ENCODE measurements around the gene CTDSPL.
A peak's percentile ranks its signal among the peaks of the same experiment; 100 is the strongest.
"Not testable (repeated sequence)": the region's sequence is repeated elsewhere in the genome, so short reads cannot be mapped to it uniquely, and the experiment has no call there.

Gene CTDSPL

GRCh38 chr3:37984051-37984450 is 122.4 kb downstream of the CTDSPL start:
- no peak for DNase-seq (ENCODE audit: extremely low read depth in 1 of 2, low read depth in 1 of 2)

- no peak for DNase-seq (ENCODE audit: extremely low read depth in 1 of 2, low read depth in 1 of 2)
Observed at GRCh38 chr3:37984596-37984995, 122.9 kb downstream of the CTDSPL start.

GRCh38 chr3:37985637-37986320 is 124.1 kb downstream of the CTDSPL start:
- DNase-seq (ENCODE audit: extremely low read depth in 1 of 2, low read depth in 1 of 2): no peak

- no peak for DNase-seq (ENCODE audit: extremely low read depth in 1 of 2, low read depth in 1 of 2)
Observed at GRCh38 chr3:37986479-37987314, 125.0 kb downstream of the CTDSPL start.

DNA sequence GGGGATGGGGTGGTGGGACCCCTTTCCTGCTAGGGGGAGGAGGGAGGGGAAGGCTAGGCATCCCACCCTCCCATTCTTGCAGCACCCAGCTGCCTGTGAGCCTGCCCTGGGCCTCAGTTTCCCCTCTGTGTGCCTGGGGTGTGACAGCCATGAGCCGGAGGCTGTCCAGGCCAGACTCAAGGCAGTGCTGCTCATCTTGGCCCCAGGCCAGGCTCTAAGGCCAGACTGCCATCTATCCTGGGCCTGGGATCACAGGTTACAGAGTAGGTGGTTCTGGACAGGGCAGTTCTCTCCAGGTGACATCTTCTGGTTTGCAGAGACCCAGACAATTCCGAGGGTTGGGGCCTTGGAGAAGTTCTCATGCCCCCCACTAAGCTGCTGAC is 125.6 kb downstream of the CTDSPL start:
- DNase-seq (ENCODE audit: extremely low read depth in 1 of 2, low read depth in 1 of 2): no peak

DNA sequence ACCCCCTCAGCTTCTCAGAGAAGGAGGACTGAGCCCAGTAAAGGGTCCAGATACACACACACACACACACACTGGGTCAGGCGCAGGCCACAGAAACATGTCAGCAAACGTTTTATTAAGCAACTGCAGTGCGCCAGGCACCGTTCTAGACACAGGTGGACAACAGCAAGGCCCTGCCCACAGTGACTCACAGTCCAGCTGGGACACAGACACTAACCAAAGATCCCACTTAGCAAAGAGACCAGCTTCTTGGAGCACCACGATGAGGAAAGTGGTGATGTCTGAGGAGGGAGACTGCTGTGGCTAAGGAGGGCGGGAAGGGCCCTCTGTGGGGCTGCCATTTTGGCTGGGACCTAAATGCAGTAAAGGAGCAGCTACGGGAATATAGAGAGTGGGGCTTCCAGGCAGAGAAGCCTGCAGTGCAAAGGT is 126.1 kb downstream of the CTDSPL start:
- DNase-seq (ENCODE audit: extremely low read depth in 1 of 2, low read depth in 1 of 2): no peak

DNA sequence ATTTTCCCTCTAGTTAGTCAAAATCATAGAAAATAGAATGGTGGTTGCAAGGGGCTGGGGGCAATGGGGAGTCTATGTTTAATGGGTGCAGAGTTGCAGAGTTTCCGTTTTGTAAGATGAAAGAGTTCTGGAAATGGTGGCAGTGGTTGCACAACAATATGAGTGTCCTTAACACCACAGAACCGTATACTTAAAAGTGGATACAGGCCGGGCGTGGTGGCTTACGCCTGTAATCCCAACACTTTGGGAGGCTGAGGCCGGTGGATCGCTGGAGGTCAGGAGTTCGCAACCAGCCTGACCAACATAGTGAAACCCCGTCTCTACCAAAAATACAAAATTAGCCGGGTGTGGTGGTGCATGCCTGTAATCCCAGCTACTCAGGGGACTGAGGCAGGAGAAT is 126.7 kb downstream of the CTDSPL start:
- not testable (repeated sequence) for DNase-seq (ENCODE audit: extremely low read depth in 1 of 2, low read depth in 1 of 2)

GRCh38 chr3:37988931-37989525 is 127.3 kb downstream of the CTDSPL start:
- DNase-seq (ENCODE audit: extremely low read depth in 1 of 2, low read depth in 1 of 2): no peak

GRCh38 chr3:37989821-37990480 is 128.3 kb downstream of the CTDSPL start:
- DNase-seq (ENCODE audit: extremely low read depth in 1 of 2, low read depth in 1 of 2): no peak

GRCh38 chr3:37990527-37990926 is 128.8 kb downstream of the CTDSPL start, which contains the start of gene VILL:
Gene VILL, plus strand, starts transcription at chr3:37990786. Its CDS starts 2,887 bp downstream, at chr3:37993673.
- no peak for DNase-seq (ENCODE audit: extremely low read depth in 1 of 2, low read depth in 1 of 2)

DNA sequence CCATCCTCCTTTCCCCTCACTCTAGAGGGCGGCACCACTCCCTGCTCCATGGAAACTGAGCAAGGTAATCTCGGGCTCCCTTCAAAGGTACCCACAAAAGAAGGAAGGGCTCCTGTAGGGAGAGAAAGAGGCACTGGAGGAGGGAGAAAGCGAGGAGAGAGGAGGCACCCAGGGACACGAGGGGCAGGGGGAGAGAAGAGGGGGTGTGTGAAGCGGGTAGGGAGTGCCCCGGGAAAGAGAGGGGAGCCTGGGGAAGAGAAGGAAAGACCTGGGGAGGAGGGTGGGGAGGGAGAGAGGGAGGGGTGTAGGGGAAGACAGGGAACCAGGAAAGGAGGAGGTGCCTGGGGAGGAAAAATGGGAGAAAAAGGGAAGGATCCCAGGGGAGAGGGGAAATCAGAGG is 129.4 kb downstream of the CTDSPL start:
- DNase-seq (ENCODE audit: extremely low read depth in 1 of 2, low read depth in 1 of 2): no peak

DNA sequence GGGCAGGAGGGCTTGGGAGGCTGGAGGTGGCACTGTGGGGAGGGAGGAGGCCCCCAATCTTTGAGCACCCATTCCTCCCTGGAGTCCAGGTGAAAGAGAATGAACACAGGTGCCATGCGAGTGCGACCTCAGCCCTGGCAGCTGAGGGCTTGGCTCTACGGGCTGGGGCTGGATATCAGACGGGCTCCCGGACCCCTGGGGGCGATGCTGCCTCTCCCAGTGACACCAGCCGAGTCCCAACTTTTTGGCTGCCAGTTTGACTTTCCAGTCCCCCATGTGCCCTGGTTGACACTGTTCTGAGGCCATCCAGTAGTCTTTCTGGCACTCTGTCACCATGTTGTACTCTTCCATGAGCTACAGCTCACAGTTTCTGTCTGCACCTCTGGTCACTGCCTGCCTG is 130.1 kb downstream of the CTDSPL start:
- DNase-seq (ENCODE audit: extremely low read depth in 1 of 2, low read depth in 1 of 2): no peak

- no peak for DNase-seq (ENCODE audit: extremely low read depth in 1 of 2, low read depth in 1 of 2)
Observed at GRCh38 chr3:37992271-37993066, 130.8 kb downstream of the CTDSPL start.

- DNase-seq (ENCODE audit: extremely low read depth in 1 of 2, low read depth in 1 of 2): no peak
Observed at GRCh38 chr3:37993067-37993455, 131.4 kb downstream of the CTDSPL start.

DNA sequence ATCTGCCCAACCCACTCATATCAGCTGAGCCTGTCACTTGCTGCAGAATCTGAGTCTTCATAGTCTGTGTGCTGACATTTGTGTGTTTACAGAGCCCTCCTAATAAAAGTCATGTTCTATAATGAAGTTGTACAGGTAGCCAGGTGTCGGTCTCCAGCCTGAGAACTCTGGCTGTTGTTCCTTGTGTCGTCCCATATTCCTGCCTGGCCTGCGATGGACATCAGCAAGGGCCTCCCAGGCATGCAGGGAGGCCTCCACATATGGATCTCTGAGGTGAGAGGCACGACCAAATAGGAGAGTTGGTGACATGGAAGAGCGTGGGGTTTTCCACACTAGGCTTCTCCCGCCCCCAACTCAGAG is 131.8 kb downstream of the CTDSPL start:
- no peak for DNase-seq (ENCODE audit: extremely low read depth in 1 of 2, low read depth in 1 of 2)

DNA sequence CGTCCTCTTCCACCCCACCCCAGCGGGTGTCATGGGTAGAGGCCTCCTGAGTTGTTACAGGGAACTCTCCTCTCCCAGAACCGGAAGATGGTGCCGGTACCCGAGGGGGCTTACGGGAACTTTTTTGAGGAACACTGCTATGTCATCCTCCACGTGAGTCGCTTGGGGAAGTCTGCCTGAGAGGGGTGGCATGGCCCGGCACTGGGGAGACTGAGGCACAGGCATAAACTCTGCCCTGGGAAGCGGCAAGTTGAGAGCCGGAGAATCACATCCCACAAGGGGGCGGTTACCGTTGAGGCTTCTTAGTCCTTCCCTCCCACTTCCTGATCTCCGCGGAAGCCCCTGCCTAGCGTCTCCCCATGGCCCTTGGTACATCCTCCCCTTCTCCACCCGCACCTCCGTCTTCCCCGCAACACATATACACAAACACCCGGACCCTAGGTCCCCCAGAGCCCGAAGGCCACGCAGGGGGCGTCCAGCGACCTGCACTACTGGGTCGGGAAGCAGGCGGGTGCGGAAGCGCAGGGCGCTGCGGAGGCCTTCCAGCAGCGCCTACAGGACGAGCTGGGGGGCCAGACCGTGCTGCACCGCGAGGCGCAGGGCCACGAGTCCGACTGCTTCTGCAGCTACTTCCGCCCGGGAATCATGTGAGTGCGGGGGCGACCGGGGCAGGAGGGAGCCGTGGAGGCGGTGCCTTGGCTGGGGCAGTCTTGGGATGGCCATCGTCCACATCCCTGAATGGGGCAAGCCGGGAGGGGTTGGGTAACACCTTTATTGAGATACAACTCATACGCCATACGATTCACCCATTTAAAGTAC is 132.3 kb downstream of the CTDSPL start:
- DNase-seq (ENCODE audit: extremely low read depth in 1 of 2, low read depth in 1 of 2): peak; percentile 49 to 65

DNA sequence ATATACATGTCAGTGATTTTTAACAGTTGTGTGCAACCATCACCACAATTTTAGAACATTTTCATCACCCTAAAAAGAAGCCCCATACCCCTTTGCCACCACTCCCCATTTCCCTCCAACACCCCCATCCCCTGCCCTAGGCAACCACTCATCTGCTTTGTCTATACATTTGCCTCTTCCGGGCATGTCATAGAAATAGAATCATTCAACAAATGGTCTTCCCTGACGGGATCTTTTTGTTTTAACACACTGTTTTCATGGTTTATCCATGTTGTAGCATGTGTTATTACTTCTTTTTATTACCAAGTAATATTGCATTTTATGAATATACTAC is 132.9 kb downstream of the CTDSPL start:
- DNase-seq (ENCODE audit: extremely low read depth in 1 of 2, low read depth in 1 of 2): no peak

GRCh38 chr3:37995652-37996641 is 134.3 kb downstream of the CTDSPL start:
- DNase-seq (ENCODE audit: extremely low read depth in 1 of 2, low read depth in 1 of 2): no peak
